Left kidney (tissue), 2 donors: ENCODE results near the gene GPR152. TPM values are rescaled to one million over a fixed set of nuclear protein-coding genes. Genes with fewer than 3 reads are reported as not detected.
"Not testable (repeated sequence)": the region's sequence is repeated elsewhere in the genome, so short reads cannot be mapped to it uniquely, and the experiment has no call there.

ENCODE experiments used
- DNase-seq: peaks from one replicate; pipeline ENCODE4 v3.0.0-alpha.2; 2013
- polyA plus RNA-seq: library from polyadenylated mRNA; unstranded; fragments of 120-200 nt; gene quantifications from one replicate; pipeline ENCODE4 v1.2.1, GENCODE V29; 2013; ENCODE audit not compliant: insufficient read length

GPR152 gene
- polyA plus RNA-seq, 1 donor: not detected

DNA sequence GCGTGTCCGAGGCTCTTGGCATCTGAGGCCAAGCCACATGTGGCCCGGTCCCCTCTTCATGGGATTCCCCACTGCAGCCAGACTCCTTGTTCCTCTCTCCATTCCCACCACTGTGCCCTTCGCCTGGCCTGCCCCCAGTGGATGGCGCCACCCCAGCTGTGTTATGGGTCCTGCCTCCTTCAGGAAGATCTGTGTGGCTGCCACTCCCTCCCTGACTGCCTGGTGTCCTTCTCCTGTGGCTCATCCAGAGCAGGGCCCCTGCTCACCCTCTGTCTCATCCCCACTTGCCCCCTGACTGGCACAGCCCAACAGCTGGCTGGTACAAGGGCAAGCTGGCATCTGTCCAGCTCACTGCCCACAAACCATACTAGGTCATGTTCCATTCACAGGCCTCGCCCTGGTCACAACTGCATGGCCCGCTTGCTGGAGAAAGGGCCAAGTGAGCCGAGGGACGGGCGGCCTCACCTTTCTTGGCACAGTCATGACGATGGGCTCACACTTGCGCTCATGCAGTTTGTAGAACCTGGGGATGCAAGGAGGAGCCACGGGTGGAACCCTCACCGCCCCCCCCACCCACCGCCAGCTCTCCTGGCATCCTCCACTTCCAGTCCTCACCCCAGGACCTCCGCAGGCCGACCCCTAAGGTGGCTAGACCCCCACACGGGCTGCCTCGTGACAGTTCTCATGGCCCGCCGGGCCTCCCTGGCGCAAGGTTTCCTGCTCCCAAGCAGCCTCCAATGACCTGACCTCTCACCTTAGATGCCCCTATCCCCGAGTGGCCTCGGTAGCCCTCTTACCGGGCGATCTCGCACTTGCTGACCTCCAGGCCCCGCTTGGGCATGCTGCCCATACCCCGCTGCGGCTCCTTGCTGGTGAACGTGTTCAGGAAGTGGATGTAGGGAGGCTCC is 13.0 kb downstream of the GPR152 start:
- no peak for DNase-seq

DNA sequence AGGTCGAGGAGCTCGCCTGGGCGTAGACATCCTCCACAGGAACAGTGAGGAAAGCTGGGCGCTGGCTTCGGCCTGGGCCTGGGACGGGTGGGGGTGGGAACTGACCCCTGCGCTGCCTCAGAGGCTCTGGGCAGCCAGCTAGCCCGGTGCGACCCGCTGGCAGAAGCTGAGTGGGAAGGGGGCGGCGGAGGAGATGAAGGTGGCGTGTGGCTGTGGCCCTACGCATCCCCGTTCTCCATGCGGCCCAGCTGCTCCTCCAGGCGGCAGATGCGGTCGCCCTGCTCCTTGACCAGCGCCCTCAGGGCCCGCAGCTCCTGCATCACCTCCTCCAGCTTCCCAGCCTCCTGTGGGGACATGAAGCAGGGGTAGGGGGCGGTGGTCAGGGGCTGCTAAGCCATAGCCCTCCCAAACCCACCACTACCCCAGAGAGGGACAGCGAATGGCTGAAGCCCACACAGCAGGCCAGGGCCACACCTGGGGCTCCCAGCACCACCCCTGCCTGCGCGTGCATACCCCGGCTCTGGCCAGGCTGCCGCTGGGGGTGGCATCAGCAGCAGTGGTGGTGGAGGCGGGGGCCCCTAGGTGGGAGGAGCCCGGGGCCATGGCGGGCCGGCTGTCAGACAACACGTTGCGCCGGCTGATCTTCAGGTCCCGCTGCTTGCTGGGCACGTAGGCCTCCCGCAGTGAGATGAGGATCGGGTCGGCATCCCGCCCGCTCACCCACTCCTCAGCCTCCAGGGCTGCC is 14.2 kb downstream of the GPR152 start:
- no peak for DNase-seq

DNA sequence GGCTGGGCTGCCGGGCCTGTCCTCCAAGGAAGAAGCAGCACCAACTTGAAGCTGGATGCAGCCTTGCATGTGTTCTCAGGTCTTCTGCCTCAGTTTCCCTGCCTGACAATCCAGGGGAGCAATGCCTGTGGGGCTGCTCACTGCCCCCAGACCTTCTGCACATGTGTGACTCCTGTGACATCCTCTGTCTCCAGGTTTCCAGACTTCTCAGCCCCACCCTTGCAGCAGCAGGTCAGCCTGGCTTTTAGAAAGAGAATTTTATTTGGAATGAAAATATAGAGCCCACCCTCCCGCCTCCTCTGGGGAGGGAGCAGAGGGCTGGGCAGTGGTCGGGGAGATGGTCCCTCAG is 14.7 kb downstream of the GPR152 start:
- DNase-seq: no peak

DNA sequence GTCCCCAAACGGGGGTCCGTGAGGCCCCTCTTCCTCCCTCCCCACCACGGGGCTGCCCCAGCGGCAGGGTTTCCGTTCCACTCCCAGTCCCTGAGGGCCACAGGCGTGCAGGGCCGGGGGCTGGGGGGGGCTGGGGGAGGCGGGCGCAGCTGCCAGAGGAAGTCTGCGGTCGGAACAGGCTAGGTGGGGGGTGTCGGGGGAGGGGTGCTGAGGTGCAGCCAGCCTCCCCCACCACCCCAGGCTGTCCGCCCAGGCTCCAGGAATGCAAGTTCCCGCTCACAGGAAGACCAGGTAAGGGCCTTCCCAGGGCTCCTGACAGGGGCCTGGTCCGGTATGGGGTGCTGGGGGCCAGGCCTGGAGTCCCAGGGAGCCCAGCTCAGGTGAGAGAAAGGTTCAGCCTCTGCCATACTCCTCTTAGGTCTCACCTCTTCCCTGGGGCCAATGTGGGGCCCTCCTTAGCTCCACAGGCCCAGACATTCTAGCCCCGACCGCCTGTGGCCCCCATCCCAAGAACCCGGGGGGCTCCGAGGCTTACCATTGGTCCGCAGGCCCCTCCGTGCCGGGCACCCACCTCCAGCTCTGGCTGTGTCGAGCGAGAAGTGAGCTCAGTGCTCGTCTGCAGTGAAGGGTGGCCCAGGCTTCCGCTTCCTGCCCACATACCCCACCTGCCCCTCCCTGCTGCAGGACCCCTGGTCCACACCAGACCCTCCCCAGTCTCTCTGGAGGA is 15.3 kb downstream of the GPR152 start, which contains the start of gene PTPRCAP:
Gene PTPRCAP, minus strand, starts transcription at position 601 of the 727 bp plus-strand sequence. Its CDS starts 63 bp downstream, at position 538.
- no peak for DNase-seq

DNA sequence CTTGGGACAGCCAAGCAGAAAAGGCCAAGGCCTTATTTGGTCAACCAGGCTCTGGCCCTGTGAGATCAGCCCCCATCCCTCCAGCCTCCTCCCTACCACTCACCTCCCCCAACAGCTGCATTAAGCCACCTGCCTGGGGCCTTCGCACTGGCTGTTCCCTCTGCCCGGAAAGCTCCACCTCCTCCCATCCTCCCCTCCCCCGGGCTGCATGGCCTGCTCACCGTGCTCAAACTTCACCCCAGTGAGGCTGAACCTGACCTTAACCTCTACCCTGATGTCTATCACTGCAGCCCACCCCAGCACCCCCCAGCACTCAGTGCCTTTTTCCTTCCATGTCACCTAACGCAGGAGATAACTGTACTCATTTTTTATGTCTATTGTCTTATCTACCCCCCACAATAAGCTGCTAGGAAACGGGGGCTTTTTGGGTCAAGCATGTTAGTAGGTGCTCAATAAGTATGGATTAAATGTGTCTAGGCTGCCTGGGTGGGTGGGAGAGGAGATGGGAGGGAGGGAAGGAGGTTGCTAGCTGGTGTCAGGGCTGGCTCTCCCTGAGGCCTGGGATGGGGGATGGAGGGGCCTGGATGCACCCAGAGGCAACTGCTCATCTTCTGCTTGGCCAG is 16.0 kb downstream of the GPR152 start:
- DNase-seq: no peak

DNA sequence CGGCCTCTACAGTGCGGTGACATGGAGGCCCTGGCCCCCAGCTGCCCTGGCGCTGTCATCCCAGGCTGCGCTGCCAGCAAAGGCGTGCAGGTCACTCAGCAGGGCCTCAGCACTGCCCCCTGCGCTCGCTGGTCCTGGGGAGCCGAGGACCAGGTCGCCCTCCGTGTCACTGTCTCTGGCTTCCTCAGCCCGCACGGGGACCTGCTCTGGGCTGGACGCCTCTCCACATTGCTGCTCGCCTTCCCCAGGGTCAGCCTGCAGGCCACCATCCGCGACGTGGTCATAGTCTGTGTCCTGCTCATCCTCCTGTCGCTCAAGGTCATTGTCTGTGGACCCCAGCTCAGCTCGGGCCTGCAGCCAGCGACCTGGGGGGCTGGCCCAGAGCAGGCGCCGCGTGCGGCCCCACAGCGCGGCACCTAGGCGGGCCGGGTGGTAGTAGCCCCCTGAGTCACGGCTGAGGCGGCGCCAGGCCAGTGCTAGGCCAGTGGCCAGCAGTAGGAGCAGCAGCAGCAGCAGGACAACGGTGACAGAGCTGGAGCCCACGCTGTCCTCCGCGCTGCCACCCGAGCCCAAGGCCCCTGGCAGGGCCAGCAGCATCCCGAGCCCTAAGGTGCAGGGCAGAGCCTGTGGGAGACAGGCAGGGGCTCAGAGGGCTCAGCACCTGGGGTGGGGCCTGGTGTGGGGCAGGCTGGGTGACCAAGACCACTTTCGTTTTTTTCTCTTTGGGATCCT is 16.6 kb downstream of the GPR152 start:
- no peak for DNase-seq

DNA sequence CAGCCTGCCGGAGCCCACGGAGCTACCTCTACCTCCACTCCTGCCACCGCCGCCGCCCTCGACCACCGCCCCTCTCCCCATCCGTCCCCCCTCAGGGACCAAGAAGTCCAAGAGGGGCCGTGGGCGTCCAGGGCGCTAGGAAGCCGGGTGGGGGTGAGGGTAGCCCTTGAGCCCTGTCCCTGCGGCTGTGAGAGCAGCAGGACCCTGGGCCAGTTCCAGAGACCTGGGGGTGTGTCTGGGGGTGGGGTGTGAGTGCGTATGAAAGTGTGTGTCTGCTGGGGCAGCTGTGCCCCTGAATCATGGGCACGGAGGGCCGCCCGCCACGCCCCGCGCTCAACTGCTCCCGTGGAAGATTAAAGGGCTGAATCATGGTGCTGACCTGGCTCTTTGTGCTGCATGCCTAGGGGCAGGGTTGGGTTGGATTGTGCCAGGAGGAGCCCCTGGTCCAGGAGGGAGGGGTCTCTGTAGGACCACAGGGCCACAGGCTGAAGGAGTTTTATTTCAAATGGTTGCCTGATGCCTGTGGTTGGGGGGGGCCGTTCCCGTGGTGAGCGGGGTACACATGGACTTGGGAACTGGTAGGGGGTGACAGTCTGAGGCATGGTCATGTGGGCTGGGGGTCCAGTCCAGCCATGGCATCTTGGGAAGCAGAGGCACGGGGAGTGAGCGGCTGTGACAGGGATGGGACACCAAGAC is 17.4 kb downstream of the GPR152 start:
- no peak for DNase-seq

DNA sequence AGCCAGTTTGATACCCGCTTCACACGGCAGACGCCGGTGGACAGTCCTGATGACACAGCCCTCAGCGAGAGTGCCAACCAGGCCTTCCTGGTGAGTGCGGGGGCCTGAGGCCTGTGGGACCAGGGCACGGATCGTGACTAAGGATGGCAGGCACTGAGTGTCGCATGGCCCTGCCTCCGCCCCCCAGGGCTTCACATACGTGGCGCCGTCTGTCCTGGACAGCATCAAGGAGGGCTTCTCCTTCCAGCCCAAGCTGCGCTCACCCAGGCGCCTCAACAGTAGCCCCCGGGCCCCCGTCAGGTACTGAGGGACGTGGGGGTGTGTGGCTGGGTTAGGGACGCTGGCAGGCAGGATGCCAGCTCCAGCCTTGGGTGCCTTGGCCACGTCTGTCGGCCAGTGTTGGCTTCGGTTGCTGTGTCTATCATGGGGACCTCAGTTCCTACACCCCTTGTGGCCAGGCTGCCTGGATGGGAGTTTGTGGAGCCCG is 18.1 kb downstream of the GPR152 start:
- DNase-seq: no peak

DNA sequence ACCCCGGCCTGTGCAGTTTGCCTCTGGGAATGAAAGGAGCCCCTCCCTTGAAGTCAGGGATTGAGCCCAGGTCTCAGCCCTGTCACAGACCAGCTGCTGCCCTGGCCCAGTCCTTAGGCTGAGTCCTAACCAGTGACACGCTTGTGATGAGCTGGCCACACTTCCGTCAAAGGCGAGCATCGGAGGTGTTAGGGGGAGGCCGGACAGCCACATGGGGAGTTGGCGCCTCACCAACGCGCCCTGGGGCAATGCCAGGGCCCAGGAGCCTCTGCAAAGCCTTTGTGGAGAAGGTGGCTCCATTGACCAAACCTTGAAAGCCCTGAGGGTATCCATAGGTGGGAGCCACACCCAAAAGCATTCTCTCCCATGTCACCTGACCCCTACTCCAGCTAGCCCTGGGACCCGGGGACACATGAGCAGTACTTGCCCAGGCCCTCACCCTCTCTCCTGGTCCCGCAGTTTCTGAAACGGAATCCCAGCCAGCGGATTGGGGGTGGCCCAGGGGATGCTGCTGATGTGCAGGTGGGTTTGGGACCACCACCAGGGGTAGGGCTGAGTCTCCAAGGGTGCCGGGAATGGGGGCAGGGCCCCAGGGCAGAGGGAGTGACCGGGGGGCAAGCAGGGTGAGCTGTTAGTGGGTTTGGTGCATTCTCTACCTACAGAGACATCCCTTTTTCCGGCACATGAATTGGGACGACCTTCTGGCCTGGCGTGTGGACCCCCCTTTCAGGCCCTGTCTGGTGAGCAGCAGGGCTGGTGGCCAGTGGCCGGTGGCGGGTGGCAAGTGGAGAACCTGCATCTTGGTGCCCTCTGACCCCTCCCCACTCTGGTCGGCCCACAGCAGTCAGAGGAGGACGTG is 18.8 kb downstream of the GPR152 start:
- DNase-seq: no peak

DNA sequence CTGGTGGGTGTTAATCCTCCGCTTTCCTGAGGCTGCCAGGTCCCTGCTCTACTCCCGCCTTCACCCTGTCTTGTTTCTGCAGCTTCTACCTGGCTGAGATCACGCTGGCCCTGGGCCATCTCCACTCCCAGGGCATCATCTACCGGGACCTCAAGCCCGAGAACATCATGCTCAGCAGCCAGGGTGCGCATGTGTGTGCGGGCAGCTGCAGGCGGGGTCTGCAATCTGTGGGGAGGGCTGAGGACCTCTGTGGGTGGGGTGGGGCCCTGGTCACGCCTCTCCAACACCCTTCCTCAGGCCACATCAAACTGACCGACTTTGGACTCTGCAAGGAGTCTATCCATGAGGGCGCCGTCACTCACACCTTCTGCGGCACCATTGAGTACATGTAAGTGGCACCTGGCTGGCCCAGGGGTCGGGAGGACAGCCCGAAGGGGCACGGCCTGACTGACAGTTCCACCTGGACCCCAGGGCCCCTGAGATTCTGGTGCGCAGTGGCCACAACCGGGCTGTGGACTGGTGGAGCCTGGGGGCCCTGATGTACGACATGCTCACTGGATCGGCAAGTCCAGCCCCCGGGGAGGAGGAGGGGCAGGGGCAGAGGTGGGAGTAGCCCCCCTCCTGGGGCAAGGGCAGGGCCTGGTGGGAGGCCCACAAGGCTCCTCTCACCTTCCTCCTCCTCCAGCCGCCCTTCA is 19.7 kb downstream of the GPR152 start:
- DNase-seq: no peak

DNA sequence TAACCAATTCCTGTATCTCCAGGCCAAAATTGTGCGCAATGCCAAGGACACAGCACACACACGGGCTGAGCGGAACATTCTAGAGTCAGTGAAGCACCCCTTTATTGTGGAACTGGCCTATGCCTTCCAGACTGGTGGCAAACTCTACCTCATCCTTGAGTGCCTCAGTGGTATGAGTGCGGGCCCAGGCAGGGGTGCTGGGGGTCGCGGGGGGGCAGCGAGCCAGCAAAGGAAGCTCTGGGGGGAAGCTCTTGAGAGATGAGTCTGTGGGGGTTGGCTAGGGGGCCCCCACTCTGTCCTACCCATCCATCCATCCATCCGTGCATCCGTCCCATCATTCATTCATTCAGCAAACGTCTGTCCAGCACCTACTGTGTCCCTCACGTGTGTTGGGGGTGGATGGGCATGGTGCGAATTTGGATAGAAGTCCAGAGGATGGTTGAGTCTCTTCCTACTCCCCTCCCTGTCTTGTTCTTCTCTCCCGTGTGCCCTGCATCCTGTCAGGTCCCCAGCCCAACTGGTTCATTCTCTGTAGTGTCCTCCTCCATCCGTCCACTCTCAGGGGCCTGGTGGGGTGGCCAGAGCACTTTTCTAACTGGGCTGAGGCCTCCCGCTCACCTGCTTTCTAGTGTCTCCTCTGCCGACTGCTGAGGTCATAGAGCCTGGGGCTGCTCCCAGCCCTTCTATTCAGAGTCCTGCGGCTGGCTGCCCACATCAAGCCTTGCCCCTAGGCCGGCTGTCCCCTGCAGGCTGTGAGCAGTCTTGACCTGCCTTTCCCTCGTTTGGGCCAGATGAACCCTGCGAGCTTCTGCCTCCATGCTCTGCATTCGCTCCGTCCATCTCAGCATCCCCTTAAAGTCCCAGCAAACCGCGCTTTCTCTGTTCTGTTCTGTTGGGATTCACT is 20.9 kb downstream of the GPR152 start:
- no peak for DNase-seq

DNA sequence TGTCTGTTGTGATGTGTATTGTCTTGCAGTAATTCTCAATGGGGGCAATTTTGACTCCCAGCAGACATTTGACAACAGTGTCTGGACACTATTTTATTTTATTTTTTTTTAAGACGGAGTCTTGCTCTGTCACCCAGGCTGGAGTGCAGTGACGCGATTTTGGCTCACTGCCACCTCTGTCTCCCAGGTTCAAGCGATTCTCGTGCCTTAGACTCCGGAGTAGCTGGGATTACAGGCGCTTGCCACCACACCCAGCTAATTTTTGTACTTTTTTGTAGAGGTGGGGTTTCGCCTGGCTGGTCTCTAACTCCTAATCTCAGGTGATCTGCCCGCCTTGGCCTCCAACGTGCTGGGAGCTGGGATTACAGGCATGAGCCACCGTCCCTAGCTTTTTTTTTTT is 22.8 kb downstream of the GPR152 start:
- no peak for DNase-seq

DNA sequence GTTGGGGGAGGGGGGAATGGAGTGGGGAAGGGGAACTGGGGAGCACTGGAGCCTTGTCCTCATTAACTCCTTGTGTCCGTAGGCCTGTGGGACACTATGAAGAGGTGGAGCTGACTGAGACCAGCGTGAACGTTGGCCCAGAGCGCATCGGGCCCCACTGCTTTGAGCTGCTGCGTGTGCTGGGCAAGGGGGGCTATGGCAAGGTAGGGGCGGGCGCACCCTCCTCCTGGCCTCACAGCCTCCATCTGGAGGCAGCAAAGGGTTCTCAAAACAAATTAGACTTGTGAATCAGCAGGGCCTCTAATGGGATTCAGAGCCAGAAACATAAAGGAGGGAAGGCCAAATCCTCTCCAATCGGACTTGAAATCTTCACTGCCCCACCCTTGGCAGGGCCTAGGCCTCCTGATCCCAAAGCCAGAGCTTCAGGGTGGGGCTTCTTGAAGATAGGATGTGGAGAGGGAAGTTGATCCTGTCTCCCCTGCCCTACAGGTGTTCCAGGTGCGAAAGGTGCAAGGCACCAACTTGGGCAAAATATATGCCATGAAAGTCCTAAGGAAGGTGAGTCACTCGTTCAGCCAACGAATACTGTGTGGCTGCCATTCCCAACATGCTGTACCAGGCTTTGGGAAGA is 23.4 kb downstream of the GPR152 start:
- DNase-seq: no peak

DNA sequence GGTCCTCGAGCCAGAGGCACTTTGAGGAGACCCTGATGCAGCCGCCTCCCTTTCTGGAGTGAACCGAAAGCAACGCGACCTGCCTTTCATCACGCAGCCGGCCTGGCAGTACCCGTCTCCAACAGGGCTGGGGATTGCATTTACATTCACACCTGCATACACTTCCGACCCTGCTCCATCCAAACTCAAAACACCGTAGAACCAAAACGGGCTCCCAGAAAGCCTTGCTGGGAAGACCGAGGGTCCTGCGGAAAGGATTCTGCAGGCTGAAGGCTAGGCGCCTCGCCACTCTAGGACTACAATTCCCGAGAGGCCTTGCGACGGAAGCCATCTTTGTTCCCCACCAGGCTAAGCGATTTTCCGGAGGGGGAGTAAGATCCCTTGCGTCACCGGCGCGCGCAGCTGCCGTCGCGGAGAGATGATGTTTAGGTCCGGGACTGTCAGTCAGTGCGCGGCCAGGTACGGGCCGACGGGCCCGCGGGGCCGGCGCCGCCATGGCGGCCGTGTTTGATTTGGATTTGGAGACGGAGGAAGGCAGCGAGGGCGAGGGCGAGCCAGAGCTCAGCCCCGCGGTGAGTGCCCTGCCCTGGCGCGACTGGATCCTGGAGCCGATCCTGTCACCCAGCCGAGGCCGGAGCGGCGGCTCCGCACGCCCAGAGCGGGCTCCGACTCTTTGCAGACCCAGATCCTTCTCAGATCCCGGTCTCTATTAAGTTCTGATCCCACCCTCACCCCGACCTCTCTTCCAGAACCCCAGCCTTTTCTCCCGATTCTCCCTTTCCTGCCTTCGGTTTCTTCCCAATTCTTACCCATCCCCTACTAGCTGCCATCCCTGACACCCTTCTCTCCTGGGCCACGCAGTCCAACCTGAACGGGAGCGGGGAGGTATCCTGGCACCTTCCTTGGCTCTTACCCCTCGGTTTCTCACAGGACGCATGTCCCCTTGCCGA is 24.2 kb downstream of the GPR152 start, which contains the start of gene RPS6KB2:
Gene RPS6KB2, plus strand, starts transcription at position 443 of the 950 bp plus-strand sequence. Its CDS starts 52 bp downstream, at position 495.
- DNase-seq: peak; percentile 99

DNA sequence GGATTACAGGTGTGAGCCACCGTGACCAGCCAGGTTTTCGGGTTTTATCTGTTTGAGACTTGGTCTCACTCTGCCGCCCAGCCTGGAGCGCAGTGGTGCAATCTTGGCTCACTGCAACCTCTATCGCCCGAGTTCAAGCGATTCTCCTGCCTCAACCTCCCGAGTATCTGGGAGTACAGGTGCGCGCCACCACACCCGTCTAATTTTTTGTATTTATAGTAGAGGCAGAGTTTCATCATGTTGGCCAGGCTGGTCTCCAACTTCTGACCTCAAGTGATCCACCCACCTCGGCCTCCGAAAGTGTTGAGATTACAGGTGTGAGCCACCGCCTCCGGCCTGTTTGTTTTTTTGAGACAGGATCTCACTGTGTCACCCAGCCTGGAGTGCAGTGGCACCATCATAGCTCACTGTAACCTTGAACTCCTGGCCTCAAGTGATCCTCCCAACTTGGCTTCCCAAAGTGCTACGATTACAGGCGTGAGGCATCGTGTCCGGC is 25.1 kb downstream of the GPR152 start:
- DNase-seq: not testable (repeated sequence)
